ENCODE measurements around the gene CPVL. TPM values are rescaled to one million over a fixed set of nuclear protein-coding genes. Genes with fewer than 3 reads are reported as not detected.

CPVL gene
- total RNA-seq, 5 donors from 2014 or later (not counting 1 experiment from before 2014, with no cell fraction given) = 0.47 to 1.6 (median 0.66) TPM

DNA sequence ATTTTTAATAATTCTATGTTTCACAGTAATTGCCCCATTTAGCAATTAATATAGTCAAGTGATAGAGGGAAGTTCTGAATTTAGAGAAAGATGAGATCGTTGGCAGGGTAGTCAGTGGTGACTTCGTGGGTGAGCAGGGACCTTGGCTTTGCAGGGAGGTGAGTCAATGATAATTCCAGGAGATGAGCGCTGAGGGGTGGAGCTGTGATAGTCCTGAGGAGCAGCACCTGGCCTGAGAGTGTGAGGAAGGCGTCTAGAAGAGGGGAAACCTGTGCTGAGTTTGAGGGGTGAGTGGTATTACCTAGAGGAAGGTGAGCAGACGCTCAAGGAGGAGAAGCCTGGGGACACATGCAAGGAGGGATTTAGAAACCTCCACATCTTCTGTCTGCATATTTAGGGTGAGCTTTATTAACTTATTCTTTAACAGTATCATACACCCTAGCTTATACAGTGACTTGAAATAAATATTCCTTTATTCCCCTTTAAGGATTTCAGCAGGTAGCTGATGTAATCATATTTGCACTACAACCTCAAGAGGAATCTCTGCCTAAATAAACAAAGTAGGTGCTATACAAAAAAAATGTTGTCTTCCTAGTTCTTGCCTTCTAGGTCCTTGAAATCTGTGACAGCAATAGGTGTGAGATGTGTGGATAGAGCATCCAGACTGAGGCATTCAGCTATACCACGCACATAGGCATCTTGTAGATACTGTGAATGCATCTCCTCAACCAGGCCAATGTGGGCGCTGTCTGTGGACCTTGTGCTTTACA, 186.1 kb downstream of the CPVL start:
- Histone ChIP-seq H3K27me3 (replicated peaks in 1 of 2; ENCODE audit: control insufficient read depth in 2 of 2, extremely low read depth in 1 of 2, insufficient read depth in 2 of 2, low read length in 1 of 2) (peaks cover 7 to 42% of the 10 kb centered on the region in 2 experiments), H3K27ac (ENCODE audit: low read length) (no peak overlapping the region), H3K36me3 (ENCODE audit: control insufficient read depth in 2 of 2, extremely low read depth in 1 of 2, insufficient read depth in 1 of 2, low read length in 1 of 2) (no peaks in the 10 kb centered on the region), H3K4me1 (ENCODE audit: control insufficient read depth in 1 of 2, extremely low read depth in 1 of 2, insufficient read depth in 2 of 2, low read length in 2 of 2) (peaks cover 2 to 25% of the 10 kb centered on the region in 2 experiments), H3K4me3 (ENCODE audit: control insufficient read depth in 1 of 2, extremely low read depth in 1 of 2, low read length in 1 of 2) (no peak overlapping the region), H3K9me3 (no peaks in the 10 kb centered on the region)
- H3K36me3 Mint-ChIP-seq = no peaks in the 10 kb centered on the region
- WGBS (ENCODE audit: insufficient coverage) = 83% methylated on average over 4 of the region's 7 CpGs
- CTCF ChIA-PET = no interaction called here
- peaks cover 0 to 16% (median 6%) of the 10 kb centered on the region in 3 donors for H3K4me1 Mint-ChIP-seq
- no peaks in the 10 kb centered on the region for H3K9me3 Mint-ChIP-seq
- H3K4me3 Mint-ChIP-seq = no peak overlapping the region
- DNase-seq = no peak
- peaks cover 32 to 40% of the 10 kb centered on the region in 2 donors for H3K27me3 Mint-ChIP-seq
- POLR2A ChIA-PET = no interaction called here
- H3K27ac Mint-ChIP-seq = no peak overlapping the region
- no peak for ATAC-seq (replicated peaks in 1 of 4)

GRCh38 chr7:28958980-28959347, 187.4 kb downstream of the CPVL start:
- Histone ChIP-seq H3K4me3 (ENCODE audit: control insufficient read depth in 1 of 2, extremely low read depth in 1 of 2, low read length in 1 of 2) (peak overlapping the region in 1 of 2 donors; percentile 84), H3K9me3 (no peaks in the 10 kb centered on the region), H3K36me3 (ENCODE audit: control insufficient read depth in 2 of 2, extremely low read depth in 1 of 2, insufficient read depth in 1 of 2, low read length in 1 of 2) (no peaks in the 10 kb centered on the region), H3K4me1 (ENCODE audit: control insufficient read depth in 1 of 2, extremely low read depth in 1 of 2, insufficient read depth in 2 of 2, low read length in 2 of 2) (peaks cover 2 to 25% of the 10 kb centered on the region in 2 experiments), H3K27me3 (replicated peaks in 1 of 2; ENCODE audit: control insufficient read depth in 2 of 2, extremely low read depth in 1 of 2, insufficient read depth in 2 of 2, low read length in 1 of 2) (peaks cover 10 to 45% of the 10 kb centered on the region in 2 experiments), H3K27ac (ENCODE audit: low read length) (no peak overlapping the region)
- POLR2A ChIA-PET = no interaction called here
- no peak for ATAC-seq (replicated peaks in 1 of 4)
- Mint-ChIP-seq H3K27ac (no peak overlapping the region), H3K27me3 (peaks cover 41 to 52% of the 10 kb centered on the region in 2 donors), H3K4me3 (peak overlapping the region in 1 of 3 donors; percentile 29), H3K9me3 (no peaks in the 10 kb centered on the region), H3K4me1 (peaks cover 0 to 19% (median 6%) of the 10 kb centered on the region in 3 donors), H3K36me3 (no peaks in the 10 kb centered on the region)
- no peak for DNase-seq
- WGBS (ENCODE audit: insufficient coverage) = 61% methylated on average over 4 of the region's 6 CpGs
- CTCF ChIA-PET = interaction anchor here in 1 of 2 donors (1.6 kb wide), 1 partner anchor 37 kb away, joined by 6 read pairs; no protein-coding TSS in a partner anchor

DNA sequence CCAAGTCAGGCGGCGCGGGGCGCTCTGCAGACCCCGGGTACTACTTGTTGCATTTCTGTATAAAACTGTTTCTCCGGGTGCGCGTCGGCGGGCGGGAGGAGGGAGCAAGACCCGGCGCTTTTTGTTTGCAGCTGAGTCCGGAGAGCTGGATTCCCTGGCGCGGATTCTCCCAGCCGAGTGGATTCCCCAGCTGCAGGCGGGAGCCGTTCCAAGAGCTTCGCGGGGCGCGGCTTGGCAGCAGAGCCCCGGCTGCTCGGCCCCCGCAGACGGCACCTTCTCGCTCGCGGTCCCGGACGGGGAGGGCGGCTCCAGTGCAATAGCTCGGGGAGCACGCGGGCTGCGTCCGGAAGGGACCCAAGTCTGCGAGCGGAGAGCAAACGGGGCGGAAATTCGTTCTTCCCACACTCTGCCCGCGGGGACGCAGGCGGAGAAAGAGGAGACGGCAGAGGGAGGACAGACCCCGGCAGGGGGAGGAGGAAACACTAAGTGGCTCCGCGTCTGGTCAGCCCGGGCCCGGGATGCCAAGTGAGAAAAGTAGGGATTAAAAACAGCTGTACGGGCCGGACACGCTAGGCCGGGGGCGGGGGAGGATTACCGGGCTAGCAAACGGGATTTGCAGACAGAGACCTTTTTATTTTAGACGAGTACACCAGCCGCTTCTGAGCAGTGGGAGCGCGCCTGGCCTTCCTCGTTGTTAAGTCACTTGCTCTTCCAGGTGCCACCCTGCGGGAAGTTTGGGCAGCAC, 187.9 kb downstream of the CPVL start, which contains the start of gene TRIL:
TRIL (minus strand) TSS at position 96 of the 745 bp plus-strand sequence. CDS start 284 bp downstream, outside the sequence.
- Mint-ChIP-seq H3K36me3 (no peaks in the 10 kb centered on the region), H3K27ac (no peak within 1 kb of the TSS), H3K9me3 (no peaks in the 10 kb centered on the region), H3K4me1 (peaks cover 0 to 19% (median 6%) of the 10 kb centered on the region in 3 donors), H3K4me3 (peak within 1 kb of the TSS in 2 of 3 donors; percentile 46 to 65), H3K27me3 (peaks cover 42 to 53% of the 10 kb centered on the region in 2 donors)
- Histone ChIP-seq H3K9me3 (no peaks in the 10 kb centered on the region), H3K27me3 (replicated peaks in 1 of 2; ENCODE audit: control insufficient read depth in 2 of 2, extremely low read depth in 1 of 2, insufficient read depth in 2 of 2, low read length in 1 of 2) (peaks cover 12 to 48% of the 10 kb centered on the region in 2 experiments), H3K36me3 (ENCODE audit: control insufficient read depth in 2 of 2, extremely low read depth in 1 of 2, insufficient read depth in 1 of 2, low read length in 1 of 2) (no peaks in the 10 kb centered on the region), H3K4me3 (ENCODE audit: control insufficient read depth in 1 of 2, extremely low read depth in 1 of 2, low read length in 1 of 2) (peak within 1 kb of the TSS in 1 of 2 donors; percentile 84), H3K27ac (ENCODE audit: low read length) (no peak within 1 kb of the TSS), H3K4me1 (ENCODE audit: control insufficient read depth in 1 of 2, extremely low read depth in 1 of 2, insufficient read depth in 2 of 2, low read length in 2 of 2) (peaks cover 2 to 25% of the 10 kb centered on the region in 2 experiments)
- WGBS (ENCODE audit: insufficient coverage) = 11% methylated on average over 65 of the region's 66 CpGs
- DNase-seq = no peak
- ATAC-seq (replicated peaks in 1 of 4) = peak in 1 of 4 experiments; percentile 27
- ChIA-PET CTCF (interaction anchor here (0.7 to 1.6 kb wide), 2 partner anchors 26 to 36 kb away, joined by 6 to 9 read pairs; no protein-coding TSS in a partner anchor), POLR2A (no interaction called here)

GRCh38 chr7:28957751-28958234, 188.5 kb downstream of the CPVL start:
- Mint-ChIP-seq H3K4me1 (peaks cover 0 to 19% (median 6%) of the 10 kb centered on the region in 3 donors), H3K9me3 (no peaks in the 10 kb centered on the region), H3K27ac (no peak overlapping the region), H3K36me3 (no peaks in the 10 kb centered on the region), H3K4me3 (peak overlapping the region in 2 of 3 donors; percentile 46 to 65), H3K27me3 (peaks cover 48 to 58% of the 10 kb centered on the region in 2 donors)
- peaks cover 2 to 25% of the 10 kb centered on the region in 2 experiments for H3K4me1 ChIP-seq (ENCODE audit: control insufficient read depth in 1 of 2, extremely low read depth in 1 of 2, insufficient read depth in 2 of 2, low read length in 2 of 2)
- H3K9me3 ChIP-seq = no peaks in the 10 kb centered on the region
- ATAC-seq (replicated peaks in 1 of 4) (no peak), DNase-seq (no peak)
- 13% methylated on average over 47 of the region's 47 CpGs for WGBS (ENCODE audit: insufficient coverage)
- ChIA-PET POLR2A (no interaction called here), CTCF (interaction anchor here in 1 of 2 donors (1.6 kb wide), 1 partner anchor 36 kb away, joined by 6 read pairs; no protein-coding TSS in a partner anchor)
- no peak overlapping the region for H3K27ac ChIP-seq (ENCODE audit: low read length)
- H3K4me3 ChIP-seq (ENCODE audit: control insufficient read depth in 1 of 2, extremely low read depth in 1 of 2, low read length in 1 of 2) = peak overlapping the region in 1 of 2 donors; percentile 84
- H3K36me3 ChIP-seq (ENCODE audit: control insufficient read depth in 2 of 2, extremely low read depth in 1 of 2, insufficient read depth in 1 of 2, low read length in 1 of 2) = no peaks in the 10 kb centered on the region
- peaks cover 12 to 48% of the 10 kb centered on the region in 2 experiments for H3K27me3 ChIP-seq (replicated peaks in 1 of 2; ENCODE audit: control insufficient read depth in 2 of 2, extremely low read depth in 1 of 2, insufficient read depth in 2 of 2, low read length in 1 of 2)

- H3K9me3 ChIP-seq = no peaks in the 10 kb centered on the region
- H3K4me3 Mint-ChIP-seq = peak overlapping the region in 2 of 3 donors; percentile 46 to 65
- ChIA-PET POLR2A (no interaction called here), CTCF (interaction anchor here (0.9 to 1.6 kb wide), 4 partner anchors 34 to 135 kb away, joined by 3 to 6 read pairs (median 4); no protein-coding TSS in a partner anchor)
- 11% methylated on average over 59 of the region's 59 CpGs for WGBS (ENCODE audit: insufficient coverage)
- no peaks in the 10 kb centered on the region for H3K36me3 ChIP-seq (ENCODE audit: control insufficient read depth in 2 of 2, extremely low read depth in 1 of 2, insufficient read depth in 1 of 2, low read length in 1 of 2)
- H3K27me3 ChIP-seq (replicated peaks in 1 of 2; ENCODE audit: control insufficient read depth in 2 of 2, extremely low read depth in 1 of 2, insufficient read depth in 2 of 2, low read length in 1 of 2) = peaks cover 12 to 48% of the 10 kb centered on the region in 2 experiments
- ATAC-seq (replicated peaks in 1 of 4) = no peak
- peaks cover 2 to 25% of the 10 kb centered on the region in 2 experiments for H3K4me1 ChIP-seq (ENCODE audit: control insufficient read depth in 1 of 2, extremely low read depth in 1 of 2, insufficient read depth in 2 of 2, low read length in 2 of 2)
- DNase-seq = no peak
- no peak overlapping the region for H3K27ac ChIP-seq (ENCODE audit: low read length)
- H3K9me3 Mint-ChIP-seq = no peaks in the 10 kb centered on the region
- peak overlapping the region in 1 of 2 donors; percentile 84 for H3K4me3 ChIP-seq (ENCODE audit: control insufficient read depth in 1 of 2, extremely low read depth in 1 of 2, low read length in 1 of 2)
- peaks cover 0 to 19% (median 6%) of the 10 kb centered on the region in 3 donors for H3K4me1 Mint-ChIP-seq
- peaks cover 50 to 58% of the 10 kb centered on the region in 2 donors for H3K27me3 Mint-ChIP-seq
- H3K36me3 Mint-ChIP-seq = no peaks in the 10 kb centered on the region
- H3K27ac Mint-ChIP-seq = no peak overlapping the region
These were observed 189.1 kb downstream of the CPVL start for GRCh38 chr7:28957064-28957750.
